ENCODE results near the gene RPTOR. TPM values are rescaled to one million over a fixed set of nuclear protein-coding genes. Genes with fewer than 3 reads are reported as not detected.

RPTOR gene
- polyA plus RNA-seq, 1 of the 3 experiments (the other 2 are of a cell fraction), result 14.9 TPM

GRCh38 chr17:80852476-80853015, 307.9 kb downstream of the RPTOR start:
- H2AFZ ChIP-seq (ENCODE audit: low read depth), result no peak overlapping the region
- no peak overlapping the region for H3K9ac ChIP-seq
- H3K27me3 ChIP-seq (ENCODE audit: insufficient read depth), result no peaks in the 10 kb centered on the region
- H3K4me2 ChIP-seq, result no peak overlapping the region
- H3K9me3 ChIP-seq, result no peaks in the 10 kb centered on the region
- CTCF ChIA-PET, result interaction anchor here (1.6 kb wide), 1 partner anchor 202 kb away, joined by 4 read pairs; no protein-coding TSS in a partner anchor
- WGBS (ENCODE audit: low lambda C conversion rate), result 93% methylated on average over 11 of the region's 11 CpGs
- no peaks in the 10 kb centered on the region for H3K79me2 ChIP-seq (ENCODE audit: insufficient read depth)
- no peak for TF ChIP-seq TEAD4 (IDR thresholded peaks at IDR 0.05; ENCODE audit: borderline replicate concordance, insufficient read depth)
- TF ChIP-seq FOXJ3 (CRISPR knock-in tag; IDR thresholded peaks at IDR 0.05), result no peak
- no peak for TF ChIP-seq CHD2 (IDR thresholded peaks at IDR 0.05; ENCODE audit: low read length, partially characterized antibody)
- TF ChIP-seq USF1 (IDR thresholded peaks at IDR 0.05; ENCODE audit: borderline replicate concordance, low read depth), result no peak
- no peak for TF ChIP-seq RAD21 (IDR thresholded peaks at IDR 0.05; ENCODE audit: low read length)
- TF ChIP-seq REST (IDR thresholded peaks at IDR 0.05; ENCODE audit: low read depth, low read length), result no peak
- no peak for TF ChIP-seq NFIC (IDR thresholded peaks at IDR 0.05; ENCODE audit: borderline replicate concordance)
- no peak for TF ChIP-seq GABPA (IDR thresholded peaks at IDR 0.05; ENCODE audit: low read depth)
- no peak for TF ChIP-seq FOSL2 (IDR thresholded peaks at IDR 0.05; ENCODE audit: borderline replicate concordance, low read depth)
- no peak for TF ChIP-seq MEF2A (IDR thresholded peaks at IDR 0.05; ENCODE audit: borderline replicate concordance, low read depth)
- TF ChIP-seq, protein P1, sequence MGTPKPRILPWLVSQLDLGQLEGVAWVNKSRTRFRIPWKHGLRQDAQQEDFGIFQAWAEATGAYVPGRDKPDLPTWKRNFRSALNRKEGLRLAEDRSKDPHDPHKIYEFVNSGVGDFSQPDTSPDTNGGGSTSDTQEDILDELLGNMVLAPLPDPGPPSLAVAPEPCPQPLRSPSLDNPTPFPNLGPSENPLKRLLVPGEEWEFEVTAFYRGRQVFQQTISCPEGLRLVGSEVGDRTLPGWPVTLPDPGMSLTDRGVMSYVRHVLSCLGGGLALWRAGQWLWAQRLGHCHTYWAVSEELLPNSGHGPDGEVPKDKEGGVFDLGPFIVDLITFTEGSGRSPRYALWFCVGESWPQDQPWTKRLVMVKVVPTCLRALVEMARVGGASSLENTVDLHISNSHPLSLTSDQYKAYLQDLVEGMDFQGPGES (IDR thresholded peaks at IDR 0.05; ENCODE audit: low read depth, low read length), result no peak
- no peak for TF ChIP-seq ELF1 (IDR thresholded peaks at IDR 0.05)
- no peak for TF ChIP-seq NRF1 (IDR thresholded peaks at IDR 0.05; ENCODE audit: low read depth, low read length)
- no peak for TF ChIP-seq EZH2phosphoT487 (IDR thresholded peaks at IDR 0.05; ENCODE audit: borderline replicate concordance, low read depth)
- TF ChIP-seq, protein P2, sequence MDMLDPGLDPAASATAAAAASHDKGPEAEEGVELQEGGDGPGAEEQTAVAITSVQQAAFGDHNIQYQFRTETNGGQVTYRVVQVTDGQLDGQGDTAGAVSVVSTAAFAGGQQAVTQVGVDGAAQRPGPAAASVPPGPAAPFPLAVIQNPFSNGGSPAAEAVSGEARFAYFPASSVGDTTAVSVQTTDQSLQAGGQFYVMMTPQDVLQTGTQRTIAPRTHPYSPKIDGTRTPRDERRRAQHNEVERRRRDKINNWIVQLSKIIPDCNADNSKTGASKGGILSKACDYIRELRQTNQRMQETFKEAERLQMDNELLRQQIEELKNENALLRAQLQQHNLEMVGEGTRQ (IDR thresholded peaks at IDR 0.05; ENCODE audit: borderline replicate concordance, low read depth, low read length), result no peak
- no peak for TF ChIP-seq RFX5 (IDR thresholded peaks at IDR 0.05; ENCODE audit: low read length)
- no peak for TF ChIP-seq PBX3 (IDR thresholded peaks at IDR 0.05)
- POLR2A ChIA-PET, result no interaction called here
- peaks cover 8 to 18% of the 10 kb centered on the region in 2 experiments; a peak in 3 of 4 replicates for H3K4me1 ChIP-seq (ENCODE audit: control insufficient read depth in 1 of 2, insufficient read depth in 2 of 2, low read depth in 1 of 2, low read length in 1 of 2)
- no peak for DNase-seq
- H3K4me3 ChIP-seq (ENCODE audit: low read depth in 2 of 2, low read length in 1 of 2), result no peak overlapping the region
- H3K36me3 ChIP-seq (replicated peaks in 1 of 2; ENCODE audit: control insufficient read depth in 1 of 2, insufficient read depth in 2 of 2, low read length in 1 of 2), result peaks cover 0 to 10% of the 10 kb centered on the region in 2 experiments
- no peak overlapping the region for H3K27ac ChIP-seq (ENCODE audit: low read depth in 2 of 2, low read length in 1 of 2)
- H4K20me1 ChIP-seq (ENCODE audit: insufficient read depth), result no peaks in the 10 kb centered on the region
- H3K9me2 ChIP-seq, result no peaks in the 10 kb centered on the region
- H3F3A ChIP-seq (replicated peaks; ENCODE audit: insufficient read depth), result peaks cover 7% of the 10 kb centered on the region
